Measurements from ENCODE around the gene PERCC1. TPM values are rescaled to one million over a fixed set of nuclear protein-coding genes. Genes with fewer than 3 reads are reported as not detected.

Gene PERCC1
- total RNA-seq, 2 experiments from 2014 or later: 0.30 TPM; not detected in 1

DNA sequence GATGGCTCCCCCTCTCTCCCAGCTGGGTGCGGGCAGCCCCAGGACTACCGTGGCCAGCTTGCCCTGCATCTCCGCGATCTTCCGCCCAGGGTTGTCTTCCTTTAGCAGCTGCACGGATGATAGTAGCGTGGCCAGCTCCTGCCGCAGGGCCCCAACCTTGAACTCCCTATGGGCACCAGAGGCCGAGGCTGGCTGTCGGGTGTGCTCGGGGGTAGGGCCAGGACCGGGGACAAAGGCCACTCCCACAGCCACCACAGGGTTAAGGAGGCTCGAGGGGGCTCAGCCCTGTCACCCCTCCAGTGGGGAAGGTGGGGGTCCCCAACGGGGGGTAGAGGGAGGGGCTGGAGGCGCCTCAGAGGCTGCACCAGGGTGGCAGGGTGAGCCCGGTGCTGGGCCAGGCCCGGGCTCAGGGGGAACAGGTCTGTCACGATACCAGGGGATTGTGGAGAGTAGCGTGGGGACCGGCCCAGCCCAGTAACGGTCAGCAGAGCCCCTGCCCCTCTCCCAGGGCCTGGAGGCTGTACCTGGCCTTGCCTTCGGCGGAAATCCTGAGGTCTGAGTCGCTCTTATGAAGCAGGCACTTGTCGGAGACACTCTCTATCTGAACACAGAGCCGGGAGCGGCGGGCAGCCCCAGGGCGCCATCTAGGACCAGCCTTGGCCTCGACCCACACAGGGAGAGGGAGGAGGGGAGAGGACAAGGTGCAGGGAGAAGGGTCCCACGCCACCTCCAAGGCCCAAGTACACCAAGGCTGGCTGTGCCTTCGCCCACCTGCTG lies 5.2 kb downstream of the PERCC1 start:
- ChIA-PET POLR2A (no interaction called here), CTCF (no interaction called here)
- no peaks in the 10 kb centered on the region for H3K36me3 ChIP-seq (ENCODE audit: insufficient read depth, low read length)
- Mint-ChIP-seq H3K27ac (no peak overlapping the region), H3K9me3 (no peaks in the 10 kb centered on the region), H3K4me3 (no peak overlapping the region), H3K36me3 (ENCODE audit: low read depth) (no peaks in the 10 kb centered on the region), H3K4me1 (ENCODE audit: low read depth) (no peaks in the 10 kb centered on the region), H3K27me3 (no peaks in the 10 kb centered on the region)
- H3K27me3 ChIP-seq (ENCODE audit: control insufficient read depth in 1 of 2, insufficient read depth in 2 of 2, low read length in 2 of 2): peaks cover 0 to 5% of the 10 kb centered on the region in 2 experiments
- H3K9me3 ChIP-seq (ENCODE audit: control insufficient read depth in 1 of 2, insufficient read depth in 1 of 2, low read length in 2 of 2): no peaks in the 10 kb centered on the region
- H3K4me3 ChIP-seq (ENCODE audit: low read length): no peak overlapping the region
- intact Hi-C loops (cut with DNase I, micrococcal nuclease): no loop called here
- DNase-seq (no peak), ATAC-seq (ENCODE audit: poor library complexity) (no peak)
- H3K4me1 ChIP-seq (ENCODE audit: insufficient read depth, low read length): peaks cover 7% of the 10 kb centered on the region
- no peak overlapping the region for H3K27ac ChIP-seq (ENCODE audit: low read depth in 1 of 2, low read length in 2 of 2)
- TF ChIP-seq, protein P1, sequence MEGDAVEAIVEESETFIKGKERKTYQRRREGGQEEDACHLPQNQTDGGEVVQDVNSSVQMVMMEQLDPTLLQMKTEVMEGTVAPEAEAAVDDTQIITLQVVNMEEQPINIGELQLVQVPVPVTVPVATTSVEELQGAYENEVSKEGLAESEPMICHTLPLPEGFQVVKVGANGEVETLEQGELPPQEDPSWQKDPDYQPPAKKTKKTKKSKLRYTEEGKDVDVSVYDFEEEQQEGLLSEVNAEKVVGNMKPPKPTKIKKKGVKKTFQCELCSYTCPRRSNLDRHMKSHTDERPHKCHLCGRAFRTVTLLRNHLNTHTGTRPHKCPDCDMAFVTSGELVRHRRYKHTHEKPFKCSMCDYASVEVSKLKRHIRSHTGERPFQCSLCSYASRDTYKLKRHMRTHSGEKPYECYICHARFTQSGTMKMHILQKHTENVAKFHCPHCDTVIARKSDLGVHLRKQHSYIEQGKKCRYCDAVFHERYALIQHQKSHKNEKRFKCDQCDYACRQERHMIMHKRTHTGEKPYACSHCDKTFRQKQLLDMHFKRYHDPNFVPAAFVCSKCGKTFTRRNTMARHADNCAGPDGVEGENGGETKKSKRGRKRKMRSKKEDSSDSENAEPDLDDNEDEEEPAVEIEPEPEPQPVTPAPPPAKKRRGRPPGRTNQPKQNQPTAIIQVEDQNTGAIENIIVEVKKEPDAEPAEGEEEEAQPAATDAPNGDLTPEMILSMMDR (IDR thresholded peaks at IDR 0.05): no peak

GRCh38 chr16:1436731-1437355 lies 6.0 kb downstream of the PERCC1 start:
- Mint-ChIP-seq H3K4me1 (ENCODE audit: low read depth) (no peaks in the 10 kb centered on the region), H3K36me3 (ENCODE audit: low read depth) (no peaks in the 10 kb centered on the region), H3K4me3 (no peak overlapping the region), H3K27me3 (no peaks in the 10 kb centered on the region), H3K27ac (no peak overlapping the region), H3K9me3 (no peaks in the 10 kb centered on the region)
- no peak for ATAC-seq (ENCODE audit: poor library complexity)
- Histone ChIP-seq H3K36me3 (ENCODE audit: insufficient read depth, low read length) (no peaks in the 10 kb centered on the region), H3K27ac (ENCODE audit: low read depth in 1 of 2, low read length in 2 of 2) (no peak overlapping the region), H3K27me3 (ENCODE audit: control insufficient read depth in 1 of 2, insufficient read depth in 2 of 2, low read length in 2 of 2) (peaks cover 0 to 5% of the 10 kb centered on the region in 2 experiments), H3K4me3 (ENCODE audit: low read length) (no peak overlapping the region), H3K4me1 (ENCODE audit: insufficient read depth, low read length) (peaks cover 7% of the 10 kb centered on the region), H3K9me3 (ENCODE audit: control insufficient read depth in 1 of 2, insufficient read depth in 1 of 2, low read length in 2 of 2) (no peaks in the 10 kb centered on the region)
- CTCF ChIA-PET: no interaction called here
- TF ChIP-seq, protein P1 (IDR thresholded peaks at IDR 0.05): no peak
- intact Hi-C loops (cut with DNase I, micrococcal nuclease): no loop called here
- DNase-seq: no peak
- POLR2A ChIA-PET: no interaction called here

- H3K4me1 Mint-ChIP-seq (ENCODE audit: low read depth): no peaks in the 10 kb centered on the region
- no peaks in the 10 kb centered on the region for H3K9me3 Mint-ChIP-seq
- CTCF ChIA-PET: no interaction called here
- H3K4me3 Mint-ChIP-seq: no peak overlapping the region
- Histone ChIP-seq H3K9me3 (ENCODE audit: control insufficient read depth in 1 of 2, insufficient read depth in 1 of 2, low read length in 2 of 2) (no peaks in the 10 kb centered on the region), H3K36me3 (ENCODE audit: insufficient read depth, low read length) (no peaks in the 10 kb centered on the region), H3K27me3 (ENCODE audit: control insufficient read depth in 1 of 2, insufficient read depth in 2 of 2, low read length in 2 of 2) (peaks cover 0 to 3% of the 10 kb centered on the region in 2 experiments), H3K4me3 (ENCODE audit: low read length) (no peak overlapping the region), H3K4me1 (ENCODE audit: insufficient read depth, low read length) (no peaks in the 10 kb centered on the region), H3K27ac (ENCODE audit: low read depth in 1 of 2, low read length in 2 of 2) (no peak overlapping the region)
- no peaks in the 10 kb centered on the region for H3K27me3 Mint-ChIP-seq
- POLR2A ChIA-PET: no interaction called here
- no peaks in the 10 kb centered on the region for H3K36me3 Mint-ChIP-seq (ENCODE audit: low read depth)
- ATAC-seq (ENCODE audit: poor library complexity) (no peak), DNase-seq (no peak)
- intact Hi-C loops (cut with DNase I, micrococcal nuclease): no loop called here
- TF ChIP-seq, protein P1 (IDR thresholded peaks at IDR 0.05): no peak
- no peak overlapping the region for H3K27ac Mint-ChIP-seq
Observed at GRCh38 chr16:1437606-1438005, 6.7 kb downstream of the PERCC1 start.
